Skeletal muscle tissue (tissue), 4 donors: Measurements from ENCODE around the gene SCAP. TPM values are rescaled to one million over a fixed set of nuclear protein-coding genes. Genes with fewer than 3 reads are reported as not detected.
"Not testable (repeated sequence)": the region's sequence is repeated elsewhere in the genome, so short reads cannot be mapped to it uniquely, and the experiment has no call there.

Experiments
- H3K27ac ChIP-seq: one replicate; pipeline ENCODE4 v1.7.0; 2013; ENCODE audit warnings: mild to moderate bottlenecking, low read depth, low read length, inconsistent platforms
- H3K27me3 ChIP-seq, 3 donors: one replicate each; pipeline ENCODE4 v1.7.0; 2013; ENCODE audit warnings: low read length in 3 of 3; ENCODE audit not compliant: control insufficient read depth in 3 of 3, insufficient read depth in 3 of 3
- H3K36me3 ChIP-seq, 3 donors: one replicate each; pipeline ENCODE4 v1.7.0; 2013; ENCODE audit warnings: low read length in 3 of 3; ENCODE audit not compliant: control insufficient read depth in 3 of 3, insufficient read depth in 3 of 3
- H3K4me1 ChIP-seq, 3 donors: one replicate each; pipeline ENCODE4 v1.7.0; 2013; ENCODE audit warnings: low read length in 3 of 3, mild to moderate bottlenecking in 3 of 3; ENCODE audit not compliant: control insufficient read depth in 3 of 3, insufficient read depth in 3 of 3
- H3K4me3 ChIP-seq, 3 donors: one replicate each; pipeline ENCODE4 v1.7.0; 2013; ENCODE audit warnings: low read length in 3 of 3
- H3K9ac ChIP-seq, 3 donors: one replicate each; pipeline ENCODE4 v1.7.0; 2013; ENCODE audit warnings: low read length in 3 of 3, mild to moderate bottlenecking in 3 of 3, moderate library complexity in 2 of 3, low read depth in 1 of 3
- H3K9me3 ChIP-seq, 3 donors: one replicate each; pipeline ENCODE4 v1.7.0; 2013; ENCODE audit warnings: low read length in 3 of 3; ENCODE audit not compliant: control insufficient read depth in 3 of 3
- total RNA-seq: library from RNA; depleted of rRNA; stranded (reverse); fragments of >200 nt; gene quantifications from one replicate; pipeline ENCODE4 v1.2.3, GENCODE V29; 2014
- donor health status: Osteomylitis.

The SCAP gene
- total RNA-seq, 1 donor from 2014 or later, result 53.8 TPM

DNA sequence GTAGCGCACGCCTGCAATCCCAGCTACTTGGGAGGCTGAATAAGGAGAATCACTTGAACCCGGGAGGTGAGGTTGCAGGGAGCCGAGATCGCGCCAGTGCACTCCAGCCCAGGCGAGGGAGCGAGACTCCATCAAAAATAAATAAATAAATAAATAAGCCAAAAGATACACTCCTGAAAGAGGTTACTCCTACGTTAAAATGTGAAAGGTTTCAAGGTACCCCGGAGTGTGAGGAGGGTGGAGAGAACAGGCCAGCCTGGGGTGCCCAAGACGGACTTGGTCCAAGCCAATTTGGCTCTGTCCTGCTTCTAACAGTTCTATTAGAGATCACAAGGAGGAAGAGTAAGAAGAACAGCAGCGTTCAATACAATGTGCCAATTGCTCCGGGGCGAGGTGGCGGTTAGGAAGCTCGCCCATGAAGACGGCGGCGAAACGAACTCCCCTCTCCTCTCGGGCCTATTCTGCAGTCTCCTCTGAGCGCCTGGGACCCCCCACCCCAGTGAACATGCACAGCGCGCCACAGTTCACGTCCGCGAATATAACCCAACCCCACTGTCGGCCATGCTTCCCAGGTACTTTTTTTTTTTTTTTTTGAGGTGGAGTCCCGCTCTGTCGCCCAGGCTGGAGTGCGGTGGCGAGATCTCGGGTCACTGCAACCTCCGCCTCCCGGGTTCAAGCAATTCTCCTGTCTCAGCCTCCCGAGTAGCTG is 36.8 kb upstream of the SCAP start:
- H3K4me3 ChIP-seq, result peak overlapping the region; percentile 93 to 98 (median 97)
- H3K27ac ChIP-seq, result peak overlapping the region; percentile 89
- H3K36me3 ChIP-seq, result peaks cover 9 to 23% (median 19%) of the 10 kb centered on the region in 3 donors
- no peaks in the 10 kb centered on the region for H3K27me3 ChIP-seq
- peak overlapping the region; percentile 84 to 93 (median 92) for H3K9ac ChIP-seq
- no peaks in the 10 kb centered on the region for H3K9me3 ChIP-seq
- peaks cover 4 to 8% (median 6%) of the 10 kb centered on the region in 3 donors for H3K4me1 ChIP-seq

GRCh38 chr3:47505267-47505666 is 29.5 kb upstream of the SCAP start:
- not testable (repeated sequence) for H3K27ac ChIP-seq, H3K9ac ChIP-seq, H3K4me1 ChIP-seq, H3K4me3 ChIP-seq, H3K27me3 ChIP-seq, H3K9me3 ChIP-seq
- peaks cover 31 to 53% (median 50%) of the 10 kb centered on the region in 3 donors for H3K36me3 ChIP-seq

- Histone ChIP-seq H3K4me1 (no peaks in the 10 kb centered on the region), H3K36me3 (peaks cover 34 to 55% (median 42%) of the 10 kb centered on the region in 3 donors), H3K9me3 (no peaks in the 10 kb centered on the region), H3K27ac (no peak overlapping the region), H3K27me3 (no peaks in the 10 kb centered on the region), H3K4me3 (no peak overlapping the region), H3K9ac (no peak overlapping the region)
These were observed 28.4 kb upstream of the SCAP start for GRCh38 chr3:47504113-47504512.

DNA sequence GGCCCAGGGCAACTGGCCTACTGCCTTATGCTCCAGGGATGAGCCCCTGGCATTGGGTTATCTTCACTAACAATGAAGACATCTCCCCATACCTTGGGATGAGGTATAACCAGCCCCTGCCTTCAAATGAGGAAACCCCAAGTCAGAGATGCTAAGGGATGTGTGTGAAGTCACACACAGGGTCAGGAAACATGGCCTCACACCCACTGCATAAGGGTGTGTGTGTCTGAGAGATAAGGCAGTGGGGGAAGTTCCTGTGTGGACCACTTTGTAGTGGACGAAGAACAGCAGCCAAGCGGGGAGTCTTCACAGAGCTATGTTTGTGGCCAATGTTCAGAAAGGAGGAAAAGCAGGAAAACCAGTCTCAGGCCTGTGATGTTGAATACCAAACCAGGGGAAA is 27.3 kb upstream of the SCAP start:
- no peak overlapping the region for H3K27ac ChIP-seq
- H3K9me3 ChIP-seq, result no peaks in the 10 kb centered on the region
- peaks cover 41 to 58% (median 51%) of the 10 kb centered on the region in 3 donors for H3K36me3 ChIP-seq
- no peak overlapping the region for H3K4me3 ChIP-seq
- H3K9ac ChIP-seq, result no peak overlapping the region
- no peaks in the 10 kb centered on the region for H3K4me1 ChIP-seq
- no peaks in the 10 kb centered on the region for H3K27me3 ChIP-seq

GRCh38 chr3:47496892-47497291 is 21.2 kb upstream of the SCAP start:
- Histone ChIP-seq H3K27ac (no peak overlapping the region), H3K4me1 (no peaks in the 10 kb centered on the region), H3K4me3 (no peak overlapping the region), H3K36me3 (peaks cover 46 to 52% (median 51%) of the 10 kb centered on the region in 3 donors), H3K9me3 (no peaks in the 10 kb centered on the region), H3K27me3 (no peaks in the 10 kb centered on the region), H3K9ac (no peak overlapping the region)

DNA sequence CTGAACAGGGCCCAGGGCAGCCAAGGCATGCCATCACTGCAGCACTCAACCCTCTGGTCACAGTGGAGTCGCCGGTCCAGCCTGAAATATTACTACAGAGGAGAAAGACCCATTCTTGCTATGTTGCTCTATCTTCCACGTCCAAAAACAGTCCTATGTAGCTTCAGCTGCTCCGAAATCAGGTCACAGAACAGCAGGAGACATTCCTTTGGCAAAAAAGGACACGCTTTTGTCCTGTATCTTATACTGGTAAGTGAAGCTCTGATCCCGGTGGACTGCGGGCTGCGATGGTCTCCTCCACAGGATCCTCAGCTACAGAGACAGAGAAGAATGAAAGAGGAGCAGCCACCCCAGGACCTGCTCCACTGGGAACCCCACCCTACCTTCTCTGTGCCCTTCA is 20.1 kb upstream of the SCAP start:
- H3K4me1 ChIP-seq, result no peaks in the 10 kb centered on the region
- no peak overlapping the region for H3K4me3 ChIP-seq
- peaks cover 39 to 43% (median 41%) of the 10 kb centered on the region in 3 donors for H3K36me3 ChIP-seq
- no peak overlapping the region for H3K27ac ChIP-seq
- no peak overlapping the region for H3K9ac ChIP-seq
- no peaks in the 10 kb centered on the region for H3K9me3 ChIP-seq
- H3K27me3 ChIP-seq, result no peaks in the 10 kb centered on the region

- peaks cover 32 to 35% (median 33%) of the 10 kb centered on the region in 3 donors for H3K36me3 ChIP-seq
- no peaks in the 10 kb centered on the region for H3K9me3 ChIP-seq
- no peaks in the 10 kb centered on the region for H3K4me1 ChIP-seq
- H3K9ac ChIP-seq, result no peak overlapping the region
- no peak overlapping the region for H3K27ac ChIP-seq
- no peaks in the 10 kb centered on the region for H3K27me3 ChIP-seq
- H3K4me3 ChIP-seq, result no peak overlapping the region
These were observed 19.4 kb upstream of the SCAP start for GRCh38 chr3:47495111-47495510.

GRCh38 chr3:47491777-47492176 is 16.0 kb upstream of the SCAP start:
- no peak overlapping the region for H3K4me3 ChIP-seq
- no peak overlapping the region for H3K9ac ChIP-seq
- H3K36me3 ChIP-seq, result peaks cover 13 to 17% (median 16%) of the 10 kb centered on the region in 3 donors
- no peaks in the 10 kb centered on the region for H3K9me3 ChIP-seq
- H3K27me3 ChIP-seq, result no peaks in the 10 kb centered on the region
- no peak overlapping the region for H3K27ac ChIP-seq
- no peaks in the 10 kb centered on the region for H3K4me1 ChIP-seq

DNA sequence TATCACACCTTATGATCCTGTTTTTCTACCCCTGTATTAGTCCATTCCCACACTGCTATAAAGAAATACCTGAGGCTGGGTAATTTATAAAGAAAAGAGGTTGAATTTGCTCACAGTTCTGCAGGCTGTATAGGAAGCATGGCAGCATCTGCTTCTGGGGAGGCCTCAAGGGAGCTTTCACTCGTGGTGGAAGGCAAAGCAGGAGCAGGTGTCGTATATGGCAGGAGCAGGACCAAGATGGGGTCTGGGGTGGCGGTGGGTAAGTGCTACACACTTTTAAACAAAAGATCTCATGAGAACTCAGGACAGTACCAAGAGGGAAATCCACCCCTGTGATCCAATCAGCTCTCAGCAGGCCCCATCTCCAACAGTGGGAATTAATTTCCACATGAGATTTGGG is 15.4 kb upstream of the SCAP start:
- no peaks in the 10 kb centered on the region for H3K4me1 ChIP-seq
- no peak overlapping the region for H3K27ac ChIP-seq
- no peak overlapping the region for H3K9ac ChIP-seq
- H3K4me3 ChIP-seq, result no peak overlapping the region
- H3K27me3 ChIP-seq, result no peaks in the 10 kb centered on the region
- peaks cover 12 to 15% (median 13%) of the 10 kb centered on the region in 3 donors for H3K36me3 ChIP-seq
- no peaks in the 10 kb centered on the region for H3K9me3 ChIP-seq

DNA sequence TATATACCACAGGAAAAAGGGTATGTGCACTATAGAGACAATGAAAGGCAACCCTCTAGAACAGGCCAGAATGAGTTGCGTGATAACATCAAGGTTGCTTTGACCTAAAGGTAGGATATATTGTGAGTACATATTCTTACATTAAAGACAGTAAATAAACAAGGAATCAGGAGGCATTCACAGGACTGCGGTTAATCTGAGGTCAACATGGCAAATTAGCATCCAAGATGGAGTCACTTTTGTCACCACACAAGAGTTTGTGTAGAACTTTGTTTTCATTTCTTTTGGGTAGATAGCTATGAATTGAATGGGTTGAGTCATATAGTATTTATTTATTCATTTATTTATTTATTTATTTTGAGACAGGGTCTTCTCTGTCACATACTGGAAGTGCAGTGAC is 11.5 kb upstream of the SCAP start:
- Histone ChIP-seq H3K36me3 (peaks cover 0 to 2% (median 0%) of the 10 kb centered on the region in 3 donors), H3K4me3 (no peak overlapping the region), H3K4me1 (no peaks in the 10 kb centered on the region), H3K9me3 (no peaks in the 10 kb centered on the region), H3K9ac (no peak overlapping the region), H3K27me3 (no peaks in the 10 kb centered on the region), H3K27ac (no peak overlapping the region)
